A549 (cell line): ENCODE results near the gene B3GALT4. TPM values are rescaled to one million over a fixed set of nuclear protein-coding genes. Genes with fewer than 3 reads are reported as not detected.
A peak's percentile ranks its signal among the peaks of the same experiment; 100 is the strongest.

Experiments
- ATAC-seq, 2 experiments: fragments of 200-7000 bp in 1 of 2; fragments of >200 bp in 1 of 2; cut with Nextera tagmentation in 1 of 2; cut with Tn5 transposase in 1 of 2; 3 replicates each; pipeline versions ENCODE4 v1.8.0 to v1.9.1; 2018 to 2020; ENCODE audit warnings: mild to moderate bottlenecking in 1 of 2, moderate library complexity in 1 of 2
- CTCF ChIA-PET: fragments of 300-600 bp; sonication (Branson Sonifier 250); formaldehyde crosslinking; extraction: SDS; loops from one replicate; lab custom pipeline; 2021; ENCODE audit warnings: antibody characterized with exemption, inconsistent platforms; lab: Yijun Ruan, JAX
- POLR2A ChIA-PET: fragments of 350-600 bp; formaldehyde crosslinking; extraction: SDS; loops from one replicate; lab custom pipeline; 2021; ENCODE audit warnings: antibody characterized with exemption, inconsistent platforms; lab: Yijun Ruan, JAX
- DNase-seq, 2 experiments: peaks; one replicate each; pipeline versions ENCODE4 v3.0.0 to v3.0.0-alpha.2; 2011 to 2016; ENCODE audit warnings: low read depth in 1 of 2, low spot score in 1 of 2
- FAIRE-seq: peaks from 2 replicates; lab custom pipeline; 2011; peaks lifted over from hg19 to GRCh38; lab: Jason Lieb, UNC
- H3K27ac ChIP-seq, 2 experiments: fragments of >200 bp; sonication (Bioruptor Twin); formaldehyde crosslinking; 3 replicates each; pipeline ENCODE4 v1.5.1; 2016 to 2017
- H3K4me1 ChIP-seq: fragments of >200 bp; sonication (Bioruptor Twin); formaldehyde crosslinking; 3 replicates; pipeline ENCODE4 v1.6.1; 2016
- H3K4me2 ChIP-seq: fragments of >200 bp; sonication (Bioruptor Twin); formaldehyde crosslinking; 3 replicates; pipeline ENCODE4 v1.6.1; 2016
- H3K4me3 ChIP-seq: fragments of >200 bp; sonication (Bioruptor Twin); formaldehyde crosslinking; 3 replicates; pipeline ENCODE4 v1.5.1; 2016
- H3K9me3 ChIP-seq: fragments of >200 bp; sonication (Bioruptor Twin); formaldehyde crosslinking; 3 replicates; pipeline ENCODE4 v1.6.1; 2016
- CHD4 ChIP-seq: fragments of 200-600 bp; sonication (generic); IDR thresholded peaks from 2 replicates; pipeline ENCODE4 v1.6.1; 2016; ENCODE audit warnings: antibody characterized with exemption, mild to moderate bottlenecking, borderline replicate concordance
- FOSB ChIP-seq: fragments of 250-450 bp; sonication (Bioruptor Pico); IDR thresholded peaks from 2 replicates; pipeline ENCODE4 v1.5.0; 2020; ENCODE audit warnings: mild to moderate bottlenecking, moderate library complexity
- JUN ChIP-seq, 2 experiments: fragments of >200 bp; sonication (Bioruptor Twin); formaldehyde crosslinking; IDR thresholded peaks; 2 replicates in 1 of 2; 3 replicates in 1 of 2; pipeline ENCODE4 v1.6.1; 2016 to 2017
- JUNB ChIP-seq: fragments of >200 bp; sonication (Bioruptor Twin); formaldehyde crosslinking; IDR thresholded peaks from 2 replicates; pipeline ENCODE4 v1.6.1; 2016
- MAX ChIP-seq: IDR thresholded peaks from 2 replicates; pipeline ENCODE4 v1.6.1; 2012
- PHF8 ChIP-seq: fragments of 200-600 bp; sonication (generic); IDR thresholded peaks from 2 replicates; pipeline ENCODE4 v1.6.1; 2016; ENCODE audit warnings: low read depth, mild to moderate bottlenecking, antibody characterized with exemption, moderate library complexity, borderline replicate concordance
- POLR2A ChIP-seq: IDR thresholded peaks from 2 replicates; pipeline ENCODE4 v1.6.1; 2012; ENCODE audit warnings: mild to moderate bottlenecking, low read length
- USF2 ChIP-seq: fragments of 450-650 bp; IDR thresholded peaks from 2 replicates; pipeline ENCODE4 v1.6.1; 2014; ENCODE audit warnings: antibody characterized with exemption
- WGBS: methylation state at CpG from one replicate; pipeline ENCODE4 v1.1.6; 2017; ENCODE audit errors: missing lambda C conversion rate; 5-methylcytosine and 5-hydroxymethylcytosine counted together
- polyA plus RNA-seq, 4 experiments: library from polyadenylated mRNA; depleted of rRNA in 3 of 4; stranded (reverse); fragments of >200 nt; fragmentation: RNase III in 1 of 4; extraction: RNeasy Plus Mini Kit Qiagen cat#74134 plus additional on column Dnase treatment in 1 of 4; gene quantifications; 2 replicates in 3 of 4; 3 replicates in 1 of 4; pipeline ENCODE4 v1.2.3, GENCODE V29; 2011 to 2017
- TF ChIP-seq, protein P1 (sequence below): fragments of 200-600 bp; sonication (generic); IDR thresholded peaks from 2 replicates; pipeline ENCODE4 v1.6.1; 2016; ENCODE audit warnings: antibody characterized with exemption, mild to moderate bottlenecking, moderate library complexity
- TF ChIP-seq, protein P2 (sequence below): fragments of >200 bp; sonication (Bioruptor Twin); formaldehyde crosslinking; IDR thresholded peaks from 3 replicates; pipeline ENCODE4 v1.6.1; 2016

The B3GALT4 gene
- polyA plus RNA-seq, 2 of the 4 experiments (the other 2 are of a cell fraction): 0.27 to 0.54 TPM

- Histone ChIP-seq H3K4me2 (peak within 1 kb of the TSS; percentile 92), H3K9me3 (no peaks in the 10 kb centered on the region), H3K4me3 (peak within 1 kb of the TSS; percentile 74), H3K27ac (peak within 1 kb of the TSS; percentile 93 to 97), H3K4me1 (peaks cover 31% of the 10 kb centered on the region)
- TF ChIP-seq, protein P1, sequence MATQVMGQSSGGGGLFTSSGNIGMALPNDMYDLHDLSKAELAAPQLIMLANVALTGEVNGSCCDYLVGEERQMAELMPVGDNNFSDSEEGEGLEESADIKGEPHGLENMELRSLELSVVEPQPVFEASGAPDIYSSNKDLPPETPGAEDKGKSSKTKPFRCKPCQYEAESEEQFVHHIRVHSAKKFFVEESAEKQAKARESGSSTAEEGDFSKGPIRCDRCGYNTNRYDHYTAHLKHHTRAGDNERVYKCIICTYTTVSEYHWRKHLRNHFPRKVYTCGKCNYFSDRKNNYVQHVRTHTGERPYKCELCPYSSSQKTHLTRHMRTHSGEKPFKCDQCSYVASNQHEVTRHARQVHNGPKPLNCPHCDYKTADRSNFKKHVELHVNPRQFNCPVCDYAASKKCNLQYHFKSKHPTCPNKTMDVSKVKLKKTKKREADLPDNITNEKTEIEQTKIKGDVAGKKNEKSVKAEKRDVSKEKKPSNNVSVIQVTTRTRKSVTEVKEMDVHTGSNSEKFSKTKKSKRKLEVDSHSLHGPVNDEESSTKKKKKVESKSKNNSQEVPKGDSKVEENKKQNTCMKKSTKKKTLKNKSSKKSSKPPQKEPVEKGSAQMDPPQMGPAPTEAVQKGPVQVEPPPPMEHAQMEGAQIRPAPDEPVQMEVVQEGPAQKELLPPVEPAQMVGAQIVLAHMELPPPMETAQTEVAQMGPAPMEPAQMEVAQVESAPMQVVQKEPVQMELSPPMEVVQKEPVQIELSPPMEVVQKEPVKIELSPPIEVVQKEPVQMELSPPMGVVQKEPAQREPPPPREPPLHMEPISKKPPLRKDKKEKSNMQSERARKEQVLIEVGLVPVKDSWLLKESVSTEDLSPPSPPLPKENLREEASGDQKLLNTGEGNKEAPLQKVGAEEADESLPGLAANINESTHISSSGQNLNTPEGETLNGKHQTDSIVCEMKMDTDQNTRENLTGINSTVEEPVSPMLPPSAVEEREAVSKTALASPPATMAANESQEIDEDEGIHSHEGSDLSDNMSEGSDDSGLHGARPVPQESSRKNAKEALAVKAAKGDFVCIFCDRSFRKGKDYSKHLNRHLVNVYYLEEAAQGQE: no peak
- TF ChIP-seq JUN (IDR thresholded peaks at IDR 0.05) (0 out of 5 replicates have a peak, but pooled peaks of 1 of the 2 experiments have one; percentile 10), JUNB (no peak), PHF8 (peak; percentile 27; the same call in 1 of the 2 replicates), POLR2A (no peak)
- ChIA-PET POLR2A (interaction anchor here (1.1 kb wide), 1 partner anchor 14 kb away, joined by 5 read pairs; no protein-coding TSS in a partner anchor), CTCF (interaction anchor here (2.5 to 6.0 kb wide), 2 partner anchors 14 to 34 kb away, joined by 9 to 40 read pairs; partner anchors contain the start of gene RGL2)
- FAIRE-seq (no peak), ATAC-seq (peak; percentile 8 to 25; a peak in 4 of 6 replicates), DNase-seq (peak; percentile 32 to 44)
- WGBS: 1% methylated on average over 38 of the region's 47 CpGs
Observed at GRCh38 chr6:33313709-33314514, 37.0 kb downstream of the B3GALT4 start, which contains the start of gene TAPBP. TAPBP (minus strand) TSS chr6:33314078; CDS start chr6:33314041, 37 bp downstream.

- peak overlapping the region; percentile 93 to 97 for H3K27ac ChIP-seq
- CTCF ChIA-PET: no interaction called here
- 4% methylated on average over 10 of the region's 10 CpGs for WGBS
- ATAC-seq (peak; percentile 54 to 57), DNase-seq (peak; percentile 65 to 89), FAIRE-seq (no peak)
- H3K4me3 ChIP-seq: peak overlapping the region; percentile 74
- peaks cover 35% of the 10 kb centered on the region for H3K4me1 ChIP-seq
- no peaks in the 10 kb centered on the region for H3K9me3 ChIP-seq
- peak overlapping the region; percentile 92 for H3K4me2 ChIP-seq
- POLR2A ChIA-PET: no interaction called here
- TF ChIP-seq USF2: 0 out of 2 replicates have a peak, but pooled peaks have one; percentile 55
- TF ChIP-seq CHD4: no peak
- TF ChIP-seq, all 56 proteins: peak for 1
Observed at GRCh38 chr6:33314515-33314942, 37.6 kb downstream of the B3GALT4 start.

GRCh38 chr6:33314943-33315792 is 38.2 kb downstream of the B3GALT4 start:
- POLR2A ChIA-PET: no interaction called here
- TF ChIP-seq MAX: peak; percentile 27; the same call in 1 of the 2 replicates
- TF ChIP-seq, protein P2, sequence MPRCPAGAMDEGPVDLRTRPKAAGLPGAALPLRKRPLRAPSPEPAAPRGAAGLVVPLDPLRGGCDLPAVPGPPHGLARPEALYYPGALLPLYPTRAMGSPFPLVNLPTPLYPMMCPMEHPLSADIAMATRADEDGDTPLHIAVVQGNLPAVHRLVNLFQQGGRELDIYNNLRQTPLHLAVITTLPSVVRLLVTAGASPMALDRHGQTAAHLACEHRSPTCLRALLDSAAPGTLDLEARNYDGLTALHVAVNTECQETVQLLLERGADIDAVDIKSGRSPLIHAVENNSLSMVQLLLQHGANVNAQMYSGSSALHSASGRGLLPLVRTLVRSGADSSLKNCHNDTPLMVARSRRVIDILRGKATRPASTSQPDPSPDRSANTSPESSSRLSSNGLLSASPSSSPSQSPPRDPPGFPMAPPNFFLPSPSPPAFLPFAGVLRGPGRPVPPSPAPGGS: 0 out of 3 replicates have a peak, but pooled peaks have one; percentile 20
- TF ChIP-seq FOSB (CRISPR knock-in tag): no peak
- TF ChIP-seq, all 56 proteins: peak for 2
- FAIRE-seq (no peak), DNase-seq (peak; percentile 41 to 72), ATAC-seq (peak; percentile 44 to 55)
- H3K4me3 ChIP-seq: peak overlapping the region; percentile 74
- peaks cover 35% of the 10 kb centered on the region for H3K4me1 ChIP-seq
- no peaks in the 10 kb centered on the region for H3K9me3 ChIP-seq
- peak overlapping the region; percentile 92 for H3K4me2 ChIP-seq
- CTCF ChIA-PET: interaction anchor here (3.5 kb wide), 1 partner anchor 16 kb away, joined by 8 read pairs; no protein-coding TSS in a partner anchor
- H3K27ac ChIP-seq: peak overlapping the region; percentile 93 to 97
- WGBS: 58% methylated on average over 26 of the region's 47 CpGs
